Measurements from ENCODE around the gene PRR7.

Gene PRR7

DNA sequence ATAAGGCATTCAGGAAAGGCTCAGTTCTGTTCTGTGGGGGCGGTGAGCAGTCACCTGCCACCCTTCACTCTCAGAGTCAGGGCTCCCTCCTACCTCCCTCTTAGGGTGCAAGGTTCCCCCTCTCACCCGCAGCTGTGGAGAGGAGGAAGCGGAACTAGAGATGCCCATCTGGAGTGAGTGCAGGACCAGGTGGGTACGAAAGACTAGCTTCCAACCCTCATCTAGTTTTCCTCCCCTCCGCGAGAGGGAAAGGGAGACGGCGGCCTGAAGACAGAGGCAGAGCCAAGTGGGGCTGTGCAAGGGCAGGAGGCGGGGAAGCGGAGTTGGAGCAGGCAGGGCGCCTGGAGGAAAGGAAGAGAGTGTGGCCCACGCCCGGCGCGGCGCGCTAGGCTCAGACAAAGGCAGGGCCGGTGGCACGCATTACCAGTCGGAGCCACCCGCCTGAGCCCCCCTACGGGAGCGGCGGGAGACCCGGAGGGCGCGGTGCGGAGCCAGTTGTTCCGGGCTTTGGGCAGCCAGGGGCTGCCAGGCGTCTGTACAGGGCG is 7.3 kb downstream of the PRR7 start:
- no peak for DNase-seq

DNA sequence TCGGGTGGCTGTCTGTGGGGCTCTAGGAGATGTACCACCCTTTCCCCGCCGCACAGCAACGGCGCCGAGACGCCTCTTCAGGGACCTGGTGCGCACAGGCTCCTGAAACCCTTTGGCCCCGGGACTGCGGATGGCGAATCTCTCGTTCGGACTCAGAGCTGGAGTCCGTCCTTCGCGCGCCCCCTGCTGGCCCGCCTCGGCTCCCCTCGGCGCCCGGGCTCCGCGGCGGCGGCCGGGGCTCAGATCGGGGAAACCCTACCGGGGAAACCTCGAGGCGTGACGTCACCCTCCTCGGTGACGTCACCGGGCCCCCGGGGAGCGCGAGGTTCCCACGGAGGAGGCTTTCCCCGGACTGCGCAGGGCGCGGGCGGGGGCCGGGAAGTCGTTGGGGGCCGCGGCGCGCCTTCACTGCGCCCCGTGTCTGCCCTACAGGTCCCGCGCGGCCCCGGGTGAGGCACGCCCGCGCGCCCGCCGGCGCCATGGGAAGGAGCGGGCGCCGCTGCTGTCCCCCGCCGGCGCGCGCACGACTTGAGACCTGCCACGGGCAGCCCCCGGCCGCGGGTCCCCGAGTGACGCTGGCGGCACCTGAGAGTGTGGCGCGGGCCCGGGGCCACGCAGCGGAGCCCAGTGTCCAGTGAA is 7.9 kb downstream of the PRR7 start:
- peak; percentile 62 to 89 for DNase-seq

DNA sequence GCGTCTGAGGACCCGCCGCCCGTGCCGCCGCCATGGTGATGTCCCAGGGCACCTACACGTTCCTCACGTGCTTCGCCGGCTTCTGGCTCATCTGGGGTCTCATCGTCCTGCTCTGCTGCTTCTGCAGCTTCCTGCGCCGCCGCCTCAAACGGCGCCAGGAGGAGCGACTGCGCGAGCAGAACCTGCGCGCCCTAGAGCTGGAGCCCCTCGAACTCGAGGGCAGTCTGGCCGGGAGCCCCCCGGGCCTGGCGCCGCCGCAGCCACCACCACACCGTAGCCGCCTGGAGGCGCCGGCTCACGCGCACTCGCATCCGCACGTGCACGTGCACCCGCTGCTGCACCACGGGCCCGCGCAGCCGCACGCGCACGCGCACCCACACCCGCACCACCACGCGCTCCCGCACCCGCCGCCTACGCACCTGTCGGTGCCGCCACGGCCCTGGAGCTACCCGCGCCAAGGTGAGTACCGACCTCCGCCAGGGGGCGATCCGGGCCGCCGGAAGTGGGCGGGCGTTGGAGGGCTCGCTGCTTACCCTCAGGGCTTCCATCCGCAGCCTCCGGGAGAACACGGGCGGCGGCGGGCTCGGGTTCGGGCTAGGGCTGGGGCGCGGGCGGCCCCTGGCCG is 8.5 kb downstream of the PRR7 start:
- DNase-seq, result peak; percentile 55 to 70

DNA sequence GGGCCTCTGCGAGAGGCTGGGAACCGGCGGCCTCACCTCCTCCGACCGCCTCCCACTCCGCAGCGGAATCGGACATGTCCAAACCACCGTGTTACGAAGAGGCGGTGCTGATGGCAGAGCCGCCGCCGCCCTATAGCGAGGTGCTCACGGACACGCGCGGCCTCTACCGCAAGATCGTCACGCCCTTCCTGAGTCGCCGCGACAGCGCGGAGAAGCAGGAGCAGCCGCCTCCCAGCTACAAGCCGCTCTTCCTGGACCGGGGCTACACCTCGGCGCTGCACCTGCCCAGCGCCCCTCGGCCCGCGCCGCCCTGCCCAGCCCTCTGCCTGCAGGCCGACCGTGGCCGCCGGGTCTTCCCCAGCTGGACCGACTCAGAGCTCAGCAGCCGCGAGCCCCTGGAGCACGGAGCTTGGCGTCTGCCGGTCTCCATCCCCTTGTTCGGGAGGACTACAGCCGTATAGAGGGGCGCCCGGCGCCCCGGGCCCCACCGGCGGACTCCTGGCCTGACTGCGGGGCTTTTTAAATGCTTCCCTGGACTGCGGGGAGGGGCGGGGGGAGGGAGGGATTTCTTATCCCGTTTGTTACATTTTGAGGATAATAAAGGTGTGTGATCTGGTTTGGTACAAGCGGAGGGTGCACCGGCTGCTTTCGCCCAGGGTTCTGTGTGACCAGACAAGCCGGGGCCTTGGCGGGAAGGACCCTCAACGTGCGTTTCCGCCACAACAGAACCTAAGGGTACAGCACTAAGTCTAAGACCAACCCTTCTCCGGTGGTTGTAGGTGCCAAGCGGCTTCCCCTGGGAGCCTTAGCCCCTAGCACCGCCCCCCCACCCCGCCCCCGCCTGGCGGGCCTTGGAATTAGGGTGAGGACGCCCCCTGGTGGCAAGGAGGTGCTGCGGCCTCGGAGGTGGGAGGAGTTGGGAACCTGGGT is 9.3 kb downstream of the PRR7 start:
- DNase-seq, result peak; percentile 90 to 92

DNA sequence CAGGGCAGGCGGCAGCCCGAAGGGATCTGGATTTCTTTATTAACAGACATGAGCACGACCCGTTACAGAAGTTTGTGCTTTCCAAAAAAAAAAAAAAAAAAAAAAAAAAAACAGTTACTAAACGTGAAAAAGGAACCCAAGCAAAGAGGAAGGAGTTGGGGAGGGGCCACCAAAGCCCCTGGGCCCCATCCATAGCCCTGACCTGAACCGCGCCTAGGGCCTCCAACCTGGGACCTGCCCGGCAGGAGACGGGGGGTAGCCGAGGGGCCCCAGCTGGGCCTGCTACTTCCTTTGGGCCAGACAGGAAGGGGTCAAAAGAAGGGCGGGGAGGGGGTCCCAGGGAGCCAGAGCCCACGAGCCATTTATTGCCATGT is 10.0 kb downstream of the PRR7 start:
- DNase-seq, result no peak

DNA sequence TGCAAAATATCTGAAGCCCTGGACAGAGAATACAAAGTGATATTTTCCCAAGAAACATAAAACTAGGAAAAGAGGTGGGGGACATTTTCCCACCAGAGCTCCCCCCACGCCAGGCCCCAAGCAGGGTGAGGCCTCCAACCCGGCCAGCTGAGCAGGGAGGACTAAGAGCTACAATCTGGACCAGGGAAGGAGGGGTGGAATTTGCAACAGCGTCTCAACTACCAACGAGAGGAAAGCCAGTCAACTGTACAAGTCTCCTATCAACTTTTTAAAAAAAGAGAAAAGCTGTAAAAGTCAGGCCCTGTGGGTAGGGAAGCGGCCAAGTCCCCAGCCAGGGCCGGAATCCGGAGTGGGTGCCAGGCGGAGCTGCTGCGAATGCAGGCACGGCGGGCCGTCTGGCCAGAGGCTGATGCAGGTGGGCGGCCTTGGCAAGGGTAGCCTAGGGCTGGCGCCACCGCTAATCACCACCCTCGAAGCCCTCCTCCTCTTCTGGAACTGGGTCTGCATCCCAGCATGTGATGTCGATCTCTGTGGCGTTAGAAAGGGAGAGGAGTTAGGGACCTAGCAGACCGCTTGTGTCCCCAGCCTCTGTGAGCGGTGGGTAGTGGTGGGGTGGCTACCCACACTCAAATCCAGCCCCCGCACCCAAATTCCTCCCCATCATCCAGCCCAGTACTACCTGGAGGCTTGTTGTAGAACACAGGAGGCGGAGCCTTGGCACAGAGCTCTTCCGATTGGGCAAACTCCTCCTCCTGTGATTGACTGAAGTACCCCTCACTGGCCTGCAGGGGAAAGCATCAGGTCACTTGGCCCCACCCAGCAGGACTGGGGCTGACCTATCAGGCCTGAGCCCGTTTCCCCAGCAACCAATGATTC is 10.6 kb downstream of the PRR7 start:
- peak; percentile 98 for DNase-seq

DNA sequence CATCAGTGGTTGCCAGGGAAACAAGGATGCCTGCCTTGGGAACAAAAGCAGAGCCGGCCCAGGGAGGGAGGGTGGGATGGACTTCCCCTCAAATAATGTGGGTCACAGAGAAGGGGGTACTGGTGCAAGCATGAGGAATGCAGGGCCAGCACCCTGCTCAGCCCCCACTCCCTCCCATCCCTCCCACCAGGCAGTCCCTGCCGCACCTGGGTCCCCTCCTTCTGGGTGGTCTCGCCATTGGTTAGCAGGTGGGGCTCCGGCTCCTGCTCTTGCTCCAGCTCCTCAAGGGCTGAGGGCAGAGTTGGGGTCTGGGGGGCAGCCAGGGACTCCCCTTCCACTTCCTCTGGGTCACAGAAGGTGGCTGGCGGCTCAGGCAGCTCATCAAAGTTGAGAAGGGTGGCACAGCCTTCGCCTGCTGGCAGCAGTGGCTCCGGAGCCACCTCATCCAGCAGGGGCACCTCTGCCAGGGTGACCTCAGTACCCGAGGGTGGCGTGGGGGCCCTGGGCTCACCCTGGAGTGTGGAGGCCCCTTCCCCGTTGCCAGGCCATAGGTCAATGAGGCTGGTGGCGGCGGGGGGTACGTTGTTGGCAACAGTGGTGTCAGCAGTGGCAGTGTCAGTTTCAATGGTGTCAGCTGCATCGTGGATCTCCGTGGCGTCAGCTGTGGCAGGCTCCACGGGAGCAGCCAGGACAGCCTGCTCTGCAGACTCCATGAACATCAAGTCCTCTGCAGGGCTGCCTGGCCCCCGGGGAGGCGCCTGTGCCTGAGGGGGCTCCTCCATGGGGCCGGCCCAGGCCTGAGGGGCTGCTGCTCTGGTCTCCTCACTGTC is 11.5 kb downstream of the PRR7 start:
- DNase-seq, result no peak

DNA sequence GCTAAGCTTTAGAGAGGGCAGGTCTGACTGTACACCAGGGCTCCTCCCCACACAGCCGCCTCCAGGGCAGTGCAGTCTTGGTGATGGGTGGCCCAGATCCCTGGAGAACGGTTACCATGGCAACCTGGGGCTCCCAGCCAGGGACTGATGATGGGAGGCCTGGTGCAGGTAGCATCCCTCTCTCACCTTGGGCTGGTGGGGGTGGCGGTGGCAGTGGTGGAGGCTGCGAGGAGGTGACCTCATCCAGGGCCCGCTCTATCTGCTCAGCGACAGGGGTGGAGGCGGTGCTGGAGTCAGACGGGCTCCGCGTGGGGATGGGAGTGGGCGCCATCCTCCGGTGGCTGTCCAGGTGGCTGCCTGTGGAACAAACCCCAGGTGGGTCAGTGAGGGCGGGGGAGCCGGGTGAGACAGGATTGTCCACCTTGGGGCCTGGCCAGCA is 12.3 kb downstream of the PRR7 start:
- peak in 1 of 2 experiments; percentile 55 for DNase-seq

DNA sequence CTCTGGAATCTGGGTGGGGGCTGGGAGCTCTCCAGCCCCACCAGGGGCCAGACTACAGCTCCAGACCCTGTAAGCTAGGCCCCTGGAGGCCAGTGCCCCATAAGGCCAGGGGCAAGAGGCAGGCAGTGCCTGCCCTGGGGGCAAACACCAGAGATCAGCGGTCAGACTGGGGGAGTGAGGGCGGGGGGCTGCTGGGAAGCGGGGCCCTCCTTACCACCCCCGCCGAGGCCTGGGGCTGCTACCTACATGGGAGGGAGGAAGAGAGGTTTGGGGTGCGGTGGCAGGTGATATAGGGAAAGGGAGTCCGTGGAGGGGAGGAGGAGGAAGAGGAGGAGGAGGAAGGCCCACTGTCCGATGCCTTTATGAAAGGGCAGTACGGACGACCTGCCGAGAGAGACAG is 12.7 kb downstream of the PRR7 start:
- DNase-seq, result no peak

DNA sequence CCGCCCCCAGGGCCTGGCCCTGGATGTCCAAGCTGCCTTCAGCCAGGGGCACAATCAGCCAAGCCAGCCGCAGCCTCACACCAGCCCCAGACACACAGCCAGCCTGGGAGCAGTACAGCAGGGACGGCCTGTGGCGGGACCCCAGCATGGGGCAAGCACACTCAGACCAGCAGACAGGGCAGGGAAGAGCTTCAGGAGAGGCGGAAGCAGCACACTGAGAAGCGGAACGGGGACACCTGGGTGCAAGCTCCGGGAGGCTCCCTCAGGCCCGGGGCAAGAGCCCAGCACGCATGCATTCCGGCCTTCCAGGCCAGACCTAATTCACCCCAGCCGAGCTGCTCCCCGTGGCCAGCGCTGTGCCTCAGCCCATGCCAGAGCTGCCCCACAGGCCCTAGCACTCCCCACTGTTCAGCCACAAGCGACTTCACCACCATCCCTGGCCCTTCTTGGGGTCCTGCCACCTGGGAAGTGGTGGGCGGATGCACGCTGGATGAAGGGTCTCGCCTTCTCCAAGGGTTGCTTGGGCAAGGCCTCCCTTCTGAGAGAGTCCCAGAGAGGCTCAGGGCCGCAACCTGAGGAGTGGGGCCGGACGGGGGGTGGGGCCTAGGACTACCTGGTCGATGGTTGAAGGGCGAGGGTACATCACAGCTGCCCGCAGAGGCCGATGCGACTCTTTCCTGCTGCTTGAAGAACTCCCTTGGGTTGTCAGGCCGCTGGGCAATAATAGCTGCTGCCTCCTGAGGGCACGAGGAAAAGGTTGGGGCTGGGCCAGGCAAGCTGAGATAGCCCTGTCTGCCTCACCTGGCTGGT is 13.4 kb downstream of the PRR7 start:
- no peak for DNase-seq

DNA sequence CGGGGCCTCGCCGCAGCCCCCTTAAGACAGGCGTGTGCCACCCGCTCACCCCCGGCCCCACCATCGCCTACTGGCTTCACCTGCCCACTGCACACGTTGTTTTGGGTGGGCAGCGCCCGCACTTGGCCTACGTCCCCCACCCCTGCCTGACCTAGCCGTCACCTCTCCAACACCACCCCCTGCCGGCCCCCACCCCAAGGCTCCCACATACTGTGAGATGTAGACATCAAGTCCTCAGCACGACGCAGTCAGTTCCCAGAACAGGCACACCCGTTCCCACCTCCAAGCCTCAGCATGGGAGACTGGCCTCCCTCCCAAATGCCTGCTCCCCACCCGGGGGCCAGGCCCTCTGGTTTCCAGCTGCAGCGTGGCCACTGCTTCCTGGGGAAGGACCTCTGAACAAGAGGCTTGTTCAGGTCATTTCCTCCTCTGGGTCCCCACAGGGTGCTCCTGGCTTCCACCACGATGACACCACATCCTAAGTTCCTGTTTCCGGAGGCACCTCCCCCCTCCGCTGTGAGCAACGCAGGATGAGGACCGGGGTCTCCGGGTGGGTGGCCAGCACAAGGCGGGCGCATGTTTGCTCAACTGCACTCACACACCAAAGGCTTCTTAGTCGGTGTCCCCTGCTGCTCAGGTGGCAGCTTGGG is 15.5 kb downstream of the PRR7 start:
- DNase-seq, result no peak

DNA sequence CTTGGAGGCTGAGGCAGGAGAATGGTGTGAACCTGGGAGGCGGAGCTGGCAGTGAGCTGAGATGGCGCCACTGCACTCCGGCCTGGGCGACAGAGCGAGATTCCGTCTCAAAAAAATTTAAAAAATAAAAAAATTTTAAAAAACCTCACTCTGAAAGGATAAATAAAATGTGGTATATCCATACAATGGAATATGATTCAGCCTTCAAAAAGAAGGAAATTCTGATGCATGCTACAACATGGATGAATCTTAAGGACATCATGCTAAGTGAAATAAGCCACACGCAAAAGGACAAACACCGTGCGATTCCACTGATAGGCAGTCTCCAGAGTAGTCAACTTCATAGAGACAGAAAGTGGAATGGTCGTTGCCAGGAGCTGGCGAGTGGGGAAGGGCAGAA is 18.4 kb downstream of the PRR7 start:
- no peak for DNase-seq

DNA sequence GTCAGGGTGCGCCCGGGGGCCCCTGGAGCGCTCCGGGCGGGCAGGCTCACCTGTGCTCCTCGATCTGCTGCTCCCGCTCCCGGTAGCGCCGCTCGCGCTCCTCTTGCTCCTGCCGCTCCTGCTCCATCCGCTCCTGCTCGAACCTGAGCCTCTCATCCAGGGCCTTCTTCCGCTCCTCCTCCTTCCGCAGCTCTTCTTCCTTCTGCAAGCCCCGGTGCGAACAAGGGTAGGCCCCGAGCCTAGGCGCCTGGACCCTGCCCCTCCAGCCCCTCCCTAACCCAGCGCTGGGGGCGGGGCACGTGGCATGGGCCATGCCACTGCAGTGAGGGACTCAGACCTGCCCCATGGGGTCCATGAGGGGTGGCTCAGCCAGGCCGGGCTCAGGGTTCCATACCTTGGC is 20.2 kb downstream of the PRR7 start:
- no peak for DNase-seq

DNA sequence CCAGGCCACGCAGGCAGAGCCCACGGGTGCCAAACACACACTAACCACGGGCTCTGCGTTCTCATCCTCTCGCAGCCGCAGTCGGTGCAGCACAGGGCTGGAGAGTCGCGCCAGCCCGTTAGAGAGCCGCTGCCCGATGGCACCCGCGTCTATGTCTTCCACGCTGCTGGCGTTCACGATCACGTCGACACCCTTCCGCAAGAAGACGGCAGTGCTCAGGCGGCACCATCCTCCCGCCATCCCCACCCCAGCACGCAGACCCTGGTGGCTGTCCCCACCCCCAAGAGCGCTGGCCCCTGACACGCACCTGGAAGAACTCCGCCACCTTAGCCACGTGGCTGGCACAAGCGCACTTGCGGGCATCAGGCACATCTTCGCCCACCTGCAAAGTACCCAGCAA is 20.8 kb downstream of the PRR7 start:
- no peak for DNase-seq

DNA sequence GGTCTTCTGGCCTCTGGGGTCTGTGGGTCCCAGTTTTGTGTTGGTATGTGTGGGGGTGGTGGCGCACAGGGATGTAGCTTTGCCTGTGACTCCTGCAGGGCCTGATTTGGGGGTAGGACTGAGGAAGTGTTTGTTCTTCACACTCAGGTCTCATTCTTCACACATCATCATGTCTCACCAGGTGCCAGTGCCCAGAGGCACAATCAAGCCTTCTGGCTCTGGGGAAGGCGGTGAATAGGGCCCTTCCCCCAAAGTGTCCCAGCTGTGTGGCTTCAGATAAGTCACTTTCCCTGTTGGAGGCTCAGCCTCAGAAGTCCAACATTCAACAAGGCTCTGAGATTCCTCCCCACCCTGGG is 21.7 kb downstream of the PRR7 start:
- DNase-seq, result no peak

DNA sequence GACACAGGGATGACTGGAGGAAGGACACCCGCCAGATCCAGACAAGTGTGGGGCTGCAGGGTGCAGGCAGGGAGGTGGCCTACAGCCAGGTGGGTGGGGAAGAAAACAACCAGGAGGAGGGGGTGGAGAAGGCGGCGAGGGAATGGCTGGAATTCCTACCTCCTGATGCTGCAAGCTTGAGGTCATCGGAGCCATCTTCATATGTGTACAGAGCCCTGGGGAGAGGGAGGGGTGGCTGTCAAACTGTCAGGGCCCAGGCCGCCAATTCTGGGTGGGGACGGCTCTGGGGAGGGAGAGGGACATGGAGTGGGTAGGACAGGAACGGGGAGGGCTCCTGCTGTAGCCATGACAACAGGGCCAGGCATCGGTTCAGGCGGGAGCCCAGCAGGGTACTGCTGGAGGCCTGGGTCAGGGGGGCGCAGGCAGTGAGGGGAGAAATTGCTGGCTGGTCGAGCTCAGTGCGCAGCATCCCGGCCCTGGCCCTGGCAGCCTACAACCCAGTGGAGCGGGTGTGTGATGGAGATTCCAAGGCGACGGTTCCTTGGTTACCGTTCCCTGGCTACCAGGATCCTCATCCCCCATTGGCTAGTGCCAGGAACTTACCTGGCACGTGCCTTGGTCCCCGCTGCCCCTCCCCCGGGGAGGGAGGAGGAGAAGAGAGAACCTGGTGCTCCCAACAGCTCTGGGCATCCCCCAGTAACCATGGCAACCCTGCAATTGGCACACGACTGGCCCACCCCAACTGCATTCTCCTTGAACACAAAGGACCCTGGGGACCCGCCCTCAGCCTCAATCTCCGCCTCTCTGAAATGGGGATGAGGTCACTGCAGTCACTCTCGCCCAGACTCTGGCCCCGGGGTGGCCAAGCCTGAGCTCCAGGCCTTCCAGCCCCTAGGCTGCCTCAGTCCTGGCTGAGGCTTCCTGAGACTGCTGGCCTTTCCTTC is 22.3 kb downstream of the PRR7 start:
- DNase-seq, result no peak

DNA sequence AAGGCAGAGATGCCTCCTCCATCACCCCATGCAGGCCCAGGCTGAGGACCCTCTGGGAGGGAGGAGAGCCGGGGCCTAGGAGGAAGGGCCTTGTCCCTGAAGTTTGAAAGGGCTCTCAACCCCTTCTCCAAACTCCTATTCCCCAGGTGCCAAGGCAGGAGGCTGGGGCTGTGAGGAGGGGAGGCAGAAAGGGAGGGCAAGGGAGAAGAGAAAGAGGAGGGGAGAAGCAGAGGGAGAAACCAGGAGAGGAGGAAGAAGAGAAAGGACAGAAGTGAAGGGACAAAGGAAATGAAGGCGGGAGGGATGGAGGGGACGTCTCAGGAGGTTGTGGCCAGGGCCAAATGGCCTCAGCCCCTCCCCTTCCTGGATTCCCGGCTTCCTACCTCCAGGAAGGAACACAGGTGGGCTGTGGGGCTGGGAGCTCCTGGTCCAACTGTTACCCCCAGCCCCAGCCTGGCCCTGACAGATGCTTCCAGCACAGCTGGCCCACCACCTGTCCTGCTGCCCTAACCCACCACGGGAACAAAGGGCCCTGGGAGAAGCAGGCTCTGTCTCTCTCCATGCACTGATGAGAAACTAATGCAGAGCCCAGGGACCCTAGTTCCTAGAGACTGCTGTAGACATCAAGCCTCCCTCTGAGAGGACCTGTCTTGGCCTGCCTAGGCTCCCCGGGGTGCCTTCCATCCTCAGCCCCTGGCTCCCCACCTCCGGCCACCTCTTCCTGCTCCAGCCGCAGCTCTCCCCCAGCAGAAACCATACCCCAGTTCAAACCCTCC is 23.3 kb downstream of the PRR7 start:
- no peak for DNase-seq

Measured in SW 1271 (cell line).